CD4-positive, alpha-beta T cell treated with Interleukin-4 for 1 hour (primary cell): ENCODE results near the gene EVX2.

Experiments
- DNase-seq, 2 donors: peaks; one replicate each; pipeline ENCODE4 v3.0.0-alpha.2; 2020 to 2022

EVX2 gene

GRCh38 chr2:176083796-176084261, at the start of gene EVX2:
TSS of gene EVX2 (minus strand) at chr2:176083962. CDS start at chr2:176083776, 186 bp downstream.
- no peak for DNase-seq

- DNase-seq, result no peak
Observed at GRCh38 chr2:176133389-176133788, 49.6 kb upstream of the EVX2 start.

- peak in 1 of 2 donors; percentile 30 for DNase-seq
Observed at GRCh38 chr2:176132205-176133171, 48.7 kb upstream of the EVX2 start.

GRCh38 chr2:176131848-176132158, 48.0 kb upstream of the EVX2 start:
- no peak for DNase-seq

GRCh38 chr2:176130957-176131847, 47.4 kb upstream of the EVX2 start:
- DNase-seq, result no peak

DNA sequence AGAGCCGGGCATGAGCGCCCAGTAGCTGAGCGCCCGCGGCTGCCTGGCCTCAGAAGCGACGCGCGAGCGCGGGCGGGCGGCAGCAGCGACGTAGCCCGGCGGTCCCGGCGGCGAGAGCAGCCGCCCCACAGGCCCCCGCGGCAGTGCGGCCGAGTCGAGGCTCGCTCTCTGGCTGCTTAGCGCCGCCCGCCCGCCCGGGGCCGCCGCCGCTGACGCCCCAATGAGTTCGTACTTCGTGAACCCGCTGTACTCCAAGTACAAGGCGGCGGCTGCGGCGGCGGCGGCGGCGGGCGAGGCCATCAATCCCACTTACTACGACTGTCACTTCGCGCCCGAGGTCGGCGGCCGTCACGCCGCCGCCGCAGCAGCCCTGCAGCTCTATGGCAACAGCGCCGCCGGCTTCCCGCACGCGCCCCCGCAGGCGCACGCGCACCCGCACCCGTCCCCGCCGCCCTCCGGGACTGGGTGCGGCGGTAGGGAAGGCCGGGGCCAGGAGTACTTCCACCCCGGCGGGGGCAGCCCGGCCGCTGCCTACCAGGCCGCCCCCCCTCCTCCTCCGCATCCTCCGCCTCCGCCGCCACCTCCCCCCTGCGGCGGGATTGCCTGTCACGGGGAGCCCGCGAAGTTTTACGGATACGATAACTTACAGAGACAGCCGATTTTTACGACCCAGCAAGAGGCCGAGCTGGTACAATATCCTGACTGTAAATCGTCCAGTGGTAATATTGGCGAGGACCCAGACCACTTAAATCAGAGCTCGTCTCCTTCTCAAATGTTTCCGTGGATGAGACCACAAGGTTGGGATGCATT, 46.6 kb upstream of the EVX2 start:
- no peak for DNase-seq

- DNase-seq, result no peak
Observed at GRCh38 chr2:176129813-176130146, 46.0 kb upstream of the EVX2 start.

GRCh38 chr2:176128982-176129796, 45.4 kb upstream of the EVX2 start, which contains the start of gene HOXD8:
TSS of gene HOXD8 (plus strand) at chr2:176129705. CDS start at chr2:176130367, 662 bp downstream.
- DNase-seq, result no peak

DNA sequence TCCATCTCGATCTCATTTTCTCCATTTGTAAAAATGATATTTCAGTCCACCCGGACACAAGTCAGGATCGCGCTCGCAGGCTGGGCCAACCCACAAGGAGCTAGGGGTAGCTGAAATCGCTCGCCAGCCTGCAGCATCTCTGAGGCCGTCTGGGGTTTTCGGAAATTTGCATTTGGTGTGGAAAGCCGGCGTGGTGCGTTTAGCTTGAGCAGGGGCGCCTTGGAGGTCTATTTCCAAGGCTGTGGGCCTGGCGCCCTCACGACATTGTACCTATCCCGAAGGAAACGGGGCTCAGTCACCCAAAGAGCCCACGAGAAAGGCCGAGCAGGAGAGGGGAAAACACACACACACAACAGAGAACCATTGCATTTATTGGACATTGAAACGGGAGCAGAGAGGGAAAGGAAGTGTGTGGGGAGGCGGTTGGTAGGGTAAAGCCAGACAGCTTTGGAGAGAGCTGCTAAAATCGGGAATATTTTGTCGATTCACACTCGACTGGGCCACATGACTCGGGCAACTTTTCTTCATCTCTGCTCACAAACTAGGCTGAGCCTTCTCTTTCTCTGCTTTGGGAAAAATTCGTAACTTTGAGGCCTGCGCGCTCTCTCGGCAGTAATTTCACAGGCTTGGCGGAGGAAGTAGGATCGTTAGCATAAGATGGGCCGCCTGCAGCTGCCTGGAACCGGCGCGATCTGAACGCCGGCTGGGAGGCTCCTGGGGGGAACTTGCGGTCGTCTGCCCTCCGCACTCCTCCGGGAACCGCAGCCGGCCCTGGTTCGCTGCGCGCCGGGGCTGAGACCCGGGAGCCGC, 44.6 kb upstream of the EVX2 start:
- DNase-seq, result no peak

DNA sequence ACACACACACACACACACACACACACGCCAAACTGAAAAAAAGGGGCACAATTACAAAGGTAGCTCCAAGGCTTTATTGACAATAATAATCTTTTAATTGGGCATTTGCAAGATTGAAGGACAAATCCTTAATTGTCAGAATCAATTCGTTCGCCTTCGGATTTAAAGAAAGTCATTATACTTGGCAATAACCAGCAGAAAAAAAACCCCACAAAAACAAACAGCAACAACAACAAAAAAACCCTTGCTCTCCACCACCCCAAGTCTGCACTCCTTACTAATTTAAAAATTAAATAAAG, 44.0 kb upstream of the EVX2 start:
- DNase-seq, result no peak

- peak; percentile 59 to 68 for DNase-seq
Observed at GRCh38 chr2:176126929-176127773, 43.4 kb upstream of the EVX2 start.

- no peak for DNase-seq
Observed at GRCh38 chr2:176125772-176126054, 42.0 kb upstream of the EVX2 start.

DNA sequence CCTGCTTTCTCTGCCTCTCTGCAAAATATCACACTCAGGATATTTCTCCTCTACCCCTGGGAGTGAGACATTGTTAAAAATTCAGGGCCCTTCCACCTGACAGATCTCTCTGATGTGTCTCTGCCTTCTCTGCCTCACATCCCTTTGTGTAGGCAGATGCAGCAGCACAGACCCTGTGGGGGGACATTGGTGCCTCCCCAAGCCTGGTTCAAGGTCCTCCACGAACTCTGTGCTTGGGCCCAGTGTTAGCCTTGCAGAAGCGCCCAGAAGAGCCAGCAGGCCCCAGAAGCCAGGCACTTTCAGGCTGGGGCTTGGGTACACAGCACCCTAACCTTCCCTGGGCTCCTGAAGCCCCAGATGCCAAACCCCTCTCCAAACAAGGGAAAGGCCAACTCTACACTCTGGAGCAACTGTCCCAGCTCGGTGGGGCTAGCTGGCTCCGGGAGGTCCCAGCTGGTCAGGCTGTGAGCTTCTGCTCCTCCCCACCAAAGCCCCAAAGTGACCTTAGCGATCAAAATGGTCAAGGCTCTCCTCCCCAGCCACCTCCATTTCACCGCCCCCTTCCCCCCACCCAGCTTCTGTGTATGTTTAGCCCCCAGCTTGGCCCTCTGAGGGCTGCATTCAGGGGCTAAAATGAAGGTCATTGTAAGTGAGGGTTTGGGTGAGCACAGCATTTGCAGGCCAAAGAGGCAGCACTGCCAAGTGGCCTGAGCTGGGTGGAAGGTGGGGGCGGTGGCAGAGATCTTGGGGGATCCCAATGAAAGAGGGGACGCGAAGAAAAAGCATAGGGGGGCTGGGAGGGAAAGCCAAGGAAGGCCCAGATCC, 41.4 kb upstream of the EVX2 start:
- DNase-seq, result no peak

GRCh38 chr2:176124110-176124946, 40.6 kb upstream of the EVX2 start:
- no peak for DNase-seq

GRCh38 chr2:176123411-176124109, 39.8 kb upstream of the EVX2 start:
- DNase-seq, result no peak

- no peak for DNase-seq
Observed at GRCh38 chr2:176122683-176123410, 39.1 kb upstream of the EVX2 start, which contains the start of gene HOXD9. TSS of gene HOXD9 (plus strand) at chr2:176122719. CDS start at chr2:176122769, 50 bp downstream.
